Thyroid gland (tissue), 4 donors: ENCODE measurements around the gene TRPM2.

Source experiments
- POLR2A ChIP-seq, 2 donors: fragments of 450-650 bp; IDR thresholded peaks; one replicate each; pipeline ENCODE4 v1.6.1; 2017; ENCODE audit warnings: antibody characterized with exemption in 2 of 2, mild to moderate bottlenecking in 2 of 2, moderate library complexity in 1 of 2
- TF ChIP-seq, protein P1 (sequence below), 6 experiments: fragments of 200-600 bp in 3 of 6; fragments of 450-650 bp in 3 of 6; sonication (generic) in 3 of 6; IDR thresholded peaks; one replicate each; pipeline ENCODE4 v1.5.1; 2016 to 2019; ENCODE audit warnings: antibody characterized with exemption in 6 of 6, mild to moderate bottlenecking in 2 of 6, inconsistent platforms in 1 of 6, moderate library complexity in 1 of 6

DNA sequence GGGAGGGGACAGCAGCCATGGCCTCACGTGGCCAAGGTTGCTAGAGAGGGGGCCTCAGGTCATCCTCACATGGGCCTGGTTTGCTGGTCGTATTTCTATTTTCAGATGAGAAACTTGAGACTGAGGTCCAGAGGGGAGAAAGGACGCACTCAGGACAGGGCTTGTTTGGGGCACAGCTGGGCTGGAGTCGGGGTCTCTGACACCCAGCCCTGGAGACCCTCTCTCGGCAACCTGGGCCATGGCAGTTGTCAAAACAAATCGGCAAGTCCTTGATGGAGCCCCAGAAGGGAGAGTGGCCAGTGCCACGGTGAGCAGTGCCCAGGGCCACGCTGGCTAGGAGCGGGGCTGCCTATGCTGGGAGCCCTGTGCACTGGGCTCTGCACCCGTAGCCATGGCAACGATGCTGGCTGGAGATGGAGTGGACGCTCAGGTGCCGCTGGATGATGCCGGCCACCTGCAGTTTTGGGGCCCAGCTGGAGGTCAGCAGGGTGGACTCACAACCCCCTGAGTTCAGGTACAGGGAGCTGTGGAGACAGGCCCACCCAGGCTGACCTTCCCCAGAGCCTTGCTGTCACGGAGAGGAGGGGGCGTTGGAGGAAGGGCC lies 113.0 kb downstream of the TRPM2 start:
- TF ChIP-seq POLR2A (IDR thresholded peaks at IDR 0.05), result no peak
- TF ChIP-seq, protein P1, sequence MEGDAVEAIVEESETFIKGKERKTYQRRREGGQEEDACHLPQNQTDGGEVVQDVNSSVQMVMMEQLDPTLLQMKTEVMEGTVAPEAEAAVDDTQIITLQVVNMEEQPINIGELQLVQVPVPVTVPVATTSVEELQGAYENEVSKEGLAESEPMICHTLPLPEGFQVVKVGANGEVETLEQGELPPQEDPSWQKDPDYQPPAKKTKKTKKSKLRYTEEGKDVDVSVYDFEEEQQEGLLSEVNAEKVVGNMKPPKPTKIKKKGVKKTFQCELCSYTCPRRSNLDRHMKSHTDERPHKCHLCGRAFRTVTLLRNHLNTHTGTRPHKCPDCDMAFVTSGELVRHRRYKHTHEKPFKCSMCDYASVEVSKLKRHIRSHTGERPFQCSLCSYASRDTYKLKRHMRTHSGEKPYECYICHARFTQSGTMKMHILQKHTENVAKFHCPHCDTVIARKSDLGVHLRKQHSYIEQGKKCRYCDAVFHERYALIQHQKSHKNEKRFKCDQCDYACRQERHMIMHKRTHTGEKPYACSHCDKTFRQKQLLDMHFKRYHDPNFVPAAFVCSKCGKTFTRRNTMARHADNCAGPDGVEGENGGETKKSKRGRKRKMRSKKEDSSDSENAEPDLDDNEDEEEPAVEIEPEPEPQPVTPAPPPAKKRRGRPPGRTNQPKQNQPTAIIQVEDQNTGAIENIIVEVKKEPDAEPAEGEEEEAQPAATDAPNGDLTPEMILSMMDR (IDR thresholded peaks at IDR 0.05), result no peak
